Neural crest cell (in vitro differentiated cells): ENCODE data around the gene GFER. TPM values are rescaled to one million over a fixed set of nuclear protein-coding genes. Genes with fewer than 3 reads are reported as not detected.

Experiments used
- DNase-seq: peaks from one replicate; pipeline ENCODE4 v3.0.0; 2021; ENCODE audit warnings: low read depth, mixed read lengths, low spot score
- H3K27ac Mint-ChIP-seq: one replicate; pipeline ENCODE4 v1.8.0; 2021; ENCODE audit warnings: mild to moderate bottlenecking, mixed read lengths; ENCODE audit not compliant: unreplicated experiment
- H3K27me3 Mint-ChIP-seq: 2 replicates; pipeline ENCODE4 v1.8.0; 2021; ENCODE audit warnings: low read depth, mild to moderate bottlenecking, mixed read lengths
- H3K36me3 Mint-ChIP-seq: 2 replicates; pipeline ENCODE4 v1.8.0; 2021; ENCODE audit warnings: low read depth, mild to moderate bottlenecking, mixed read lengths
- H3K4me1 Mint-ChIP-seq: 2 replicates; pipeline ENCODE4 v1.8.0; 2021; ENCODE audit warnings: mixed read lengths
- H3K4me3 Mint-ChIP-seq: one replicate; pipeline ENCODE4 v1.8.0; 2021; ENCODE audit warnings: mild to moderate bottlenecking, mixed read lengths
- H3K9me3 Mint-ChIP-seq: 2 replicates; pipeline ENCODE4 v1.8.0; 2021; ENCODE audit warnings: mixed read lengths
- total RNA-seq: library from RNA; stranded (reverse); gene quantifications from 2 replicates; pipeline ENCODE4 v1.2.1, GENCODE V29; 2021
- TF ChIP-seq, protein P1 (sequence below): fragments of 200-600 bp; sonication (generic); conservative IDR thresholded peaks from 2 replicates; pipeline ENCODE4 v1.5.0; 2021; ENCODE audit warnings: antibody characterized with exemption, mild to moderate bottlenecking

The GFER gene
- total RNA-seq, 1 donor from 2014 or later, result 42.5 TPM

GRCh38 chr16:1976951-1977874 is 6.8 kb upstream of the GFER start:
- Mint-ChIP-seq H3K27me3 (peaks cover 39% of the 10 kb centered on the region), H3K9me3 (no peaks in the 10 kb centered on the region), H3K27ac (no peak overlapping the region)

DNA sequence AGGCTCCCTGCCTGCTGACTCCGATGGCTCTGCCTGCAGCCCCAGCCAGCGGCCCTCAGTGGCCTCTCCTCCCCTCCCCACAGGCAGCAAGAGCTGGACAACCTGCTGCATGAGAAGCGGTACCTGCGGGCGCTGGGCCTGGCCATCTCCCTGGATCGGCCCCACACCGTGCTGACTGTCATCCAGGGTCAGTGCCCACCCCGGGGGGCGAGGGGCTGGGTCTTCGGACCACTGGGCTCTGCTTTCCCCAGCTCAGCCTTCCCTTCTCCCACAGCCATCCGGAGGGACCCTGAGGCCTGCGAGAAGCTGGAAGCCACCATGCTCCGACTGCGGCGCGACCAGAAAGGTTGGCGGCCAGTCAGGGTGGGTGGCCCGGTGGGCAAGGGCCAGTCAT is 6.1 kb upstream of the GFER start:
- peaks cover 18% of the 10 kb centered on the region for H3K4me1 Mint-ChIP-seq
- no peak overlapping the region for H3K27ac Mint-ChIP-seq
- no peaks in the 10 kb centered on the region for H3K36me3 Mint-ChIP-seq
- H3K4me3 Mint-ChIP-seq, result no peak overlapping the region
- DNase-seq, result no peak
- no peaks in the 10 kb centered on the region for H3K9me3 Mint-ChIP-seq
- H3K27me3 Mint-ChIP-seq, result peaks cover 45% of the 10 kb centered on the region
- TF ChIP-seq, protein P1, sequence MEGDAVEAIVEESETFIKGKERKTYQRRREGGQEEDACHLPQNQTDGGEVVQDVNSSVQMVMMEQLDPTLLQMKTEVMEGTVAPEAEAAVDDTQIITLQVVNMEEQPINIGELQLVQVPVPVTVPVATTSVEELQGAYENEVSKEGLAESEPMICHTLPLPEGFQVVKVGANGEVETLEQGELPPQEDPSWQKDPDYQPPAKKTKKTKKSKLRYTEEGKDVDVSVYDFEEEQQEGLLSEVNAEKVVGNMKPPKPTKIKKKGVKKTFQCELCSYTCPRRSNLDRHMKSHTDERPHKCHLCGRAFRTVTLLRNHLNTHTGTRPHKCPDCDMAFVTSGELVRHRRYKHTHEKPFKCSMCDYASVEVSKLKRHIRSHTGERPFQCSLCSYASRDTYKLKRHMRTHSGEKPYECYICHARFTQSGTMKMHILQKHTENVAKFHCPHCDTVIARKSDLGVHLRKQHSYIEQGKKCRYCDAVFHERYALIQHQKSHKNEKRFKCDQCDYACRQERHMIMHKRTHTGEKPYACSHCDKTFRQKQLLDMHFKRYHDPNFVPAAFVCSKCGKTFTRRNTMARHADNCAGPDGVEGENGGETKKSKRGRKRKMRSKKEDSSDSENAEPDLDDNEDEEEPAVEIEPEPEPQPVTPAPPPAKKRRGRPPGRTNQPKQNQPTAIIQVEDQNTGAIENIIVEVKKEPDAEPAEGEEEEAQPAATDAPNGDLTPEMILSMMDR, result no peak

More at GRCh38 chr16:1976951-1977874, 6.8 kb upstream of the GFER start:
- DNase-seq, result no peak
- H3K36me3 Mint-ChIP-seq, result no peaks in the 10 kb centered on the region
- TF ChIP-seq, protein P1, result no peak
- peak overlapping the region; percentile 27 for H3K4me3 Mint-ChIP-seq
- H3K4me1 Mint-ChIP-seq, result peaks cover 15% of the 10 kb centered on the region

GRCh38 chr16:1978476-1979120 is 5.4 kb upstream of the GFER start:
- no peaks in the 10 kb centered on the region for H3K9me3 Mint-ChIP-seq
- no peak for DNase-seq
- H3K4me1 Mint-ChIP-seq, result peaks cover 21% of the 10 kb centered on the region
- H3K4me3 Mint-ChIP-seq, result no peak overlapping the region
- peaks cover 50% of the 10 kb centered on the region for H3K27me3 Mint-ChIP-seq
- TF ChIP-seq, protein P1, result no peak
- H3K36me3 Mint-ChIP-seq, result no peaks in the 10 kb centered on the region
- H3K27ac Mint-ChIP-seq, result no peak overlapping the region

DNA sequence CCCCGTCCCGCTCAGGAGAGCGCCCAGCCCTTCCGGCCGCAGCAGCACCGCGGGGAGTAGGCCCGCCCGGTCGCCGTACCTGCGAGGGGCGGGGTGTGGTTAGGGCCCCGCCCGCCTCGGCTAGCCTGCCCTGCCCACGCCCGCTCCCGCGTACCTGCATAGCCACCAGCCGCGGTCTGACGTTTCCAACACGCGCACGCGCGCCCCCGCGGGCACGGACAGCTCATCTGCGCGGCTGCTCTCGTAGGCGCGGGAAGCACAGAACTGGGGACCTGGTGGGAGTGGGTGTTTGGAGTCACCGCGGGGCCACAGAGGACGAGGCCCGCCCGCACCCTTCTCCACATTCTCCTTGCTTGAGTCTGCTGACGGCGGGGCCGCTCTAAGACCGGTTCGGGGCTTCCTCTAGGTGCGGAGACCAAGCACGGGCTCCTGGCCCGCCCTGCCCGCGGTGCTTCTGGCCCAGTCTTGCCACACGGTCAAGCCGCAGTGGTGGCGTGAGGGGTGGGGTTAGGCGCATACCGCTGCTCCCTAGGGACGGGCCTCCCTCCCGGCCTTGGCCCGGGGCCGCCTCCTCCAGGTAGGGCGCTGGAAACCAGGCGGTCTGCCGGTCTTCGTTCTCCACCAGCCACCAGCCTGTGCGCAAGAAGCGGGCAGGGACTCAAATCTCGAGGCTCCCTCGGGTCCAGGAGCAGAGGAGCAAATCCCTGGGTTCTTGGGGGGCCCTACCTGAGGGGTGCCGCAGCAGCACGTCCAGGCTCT is 4.5 kb upstream of the GFER start:
- Mint-ChIP-seq H3K27ac (no peak overlapping the region), H3K4me3 (no peak overlapping the region), H3K27me3 (peaks cover 50% of the 10 kb centered on the region), H3K4me1 (peaks cover 21% of the 10 kb centered on the region), H3K36me3 (no peaks in the 10 kb centered on the region), H3K9me3 (no peaks in the 10 kb centered on the region)
- DNase-seq, result no peak
- TF ChIP-seq, protein P1, result no peak

GRCh38 chr16:1980030-1980769 is 3.8 kb upstream of the GFER start:
- no peak overlapping the region for H3K4me3 Mint-ChIP-seq
- H3K27me3 Mint-ChIP-seq, result peaks cover 54% of the 10 kb centered on the region
- no peak for DNase-seq
- TF ChIP-seq, protein P1, result no peak
- H3K36me3 Mint-ChIP-seq, result no peaks in the 10 kb centered on the region
- H3K27ac Mint-ChIP-seq, result no peak overlapping the region
- H3K9me3 Mint-ChIP-seq, result no peaks in the 10 kb centered on the region
- peaks cover 28% of the 10 kb centered on the region for H3K4me1 Mint-ChIP-seq
